ENCODE data around the gene GALK1.

- TF ChIP-seq CTCF (IDR thresholded peaks at IDR 0.05) (no peak), POLR2A (IDR thresholded peaks at IDR 0.05) (no peak)
Observed at GRCh38 chr17:75748706-75749105, 16.3 kb downstream of the GALK1 start.
